Lower leg skin (tissue), 3 donors: ENCODE measurements around the gene TMEM187.

ENCODE experiments used
- CTCF ChIP-seq, 3 donors: fragments of 450-650 bp; IDR thresholded peaks; one replicate each; pipeline ENCODE4 v1.5.1; 2016; ENCODE audit warnings: antibody characterized with exemption in 3 of 3, mild to moderate bottlenecking in 3 of 3, moderate library complexity in 2 of 3
- POLR2A ChIP-seq, 2 donors: fragments of 450-650 bp; IDR thresholded peaks; one replicate each; pipeline ENCODE4 v1.6.1; 2016 to 2017; ENCODE audit warnings: antibody characterized with exemption in 2 of 2, mild to moderate bottlenecking in 1 of 2, moderate library complexity in 1 of 2

DNA sequence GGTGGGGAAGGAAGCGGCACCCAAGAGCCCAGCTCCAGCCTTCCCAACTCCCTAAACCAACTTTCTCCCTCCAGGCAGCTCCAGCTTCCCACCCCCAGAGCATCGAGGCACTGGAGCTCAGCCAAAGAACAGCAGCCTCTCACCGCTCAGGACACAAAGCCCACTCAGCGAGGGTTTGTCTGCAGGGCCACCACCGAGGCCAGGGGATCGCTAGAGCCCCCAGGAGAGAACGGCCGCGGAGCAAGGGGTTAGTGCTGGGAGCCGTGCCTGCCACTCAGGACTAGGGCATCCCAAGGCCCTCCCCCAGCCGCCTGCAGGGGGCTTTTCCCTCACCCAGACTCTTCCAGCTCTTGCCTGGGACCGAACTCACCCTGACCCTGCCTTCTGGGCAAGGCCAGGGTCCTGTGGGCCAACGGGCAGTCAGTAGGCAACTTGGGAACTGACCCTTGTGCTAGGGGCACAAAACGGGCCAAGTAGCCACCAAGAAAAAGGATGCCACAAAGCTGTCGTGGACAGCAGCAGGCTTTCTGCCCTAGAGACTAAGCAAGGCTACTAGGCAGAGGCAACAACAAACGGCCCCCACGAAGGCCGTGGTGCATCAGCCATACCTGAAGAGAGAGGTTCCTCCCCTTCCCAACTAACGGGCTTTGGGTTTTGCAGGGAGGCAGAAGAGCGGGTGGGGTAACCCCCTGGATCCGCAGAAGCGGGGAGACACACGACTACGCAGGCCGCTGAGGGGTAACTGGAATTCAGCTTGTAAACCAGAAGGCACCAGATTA is 3.2 kb upstream of the TMEM187 start:
- no peak for TF ChIP-seq POLR2A (IDR thresholded peaks at IDR 0.05)
- no peak for TF ChIP-seq CTCF (IDR thresholded peaks at IDR 0.05)
